K562 (cell line): ENCODE results near the gene GON7. TPM values are rescaled to one million over a fixed set of nuclear protein-coding genes. Genes with fewer than 3 reads are reported as not detected.

ENCODE experiments used
- GABPB2 ChIP-seq: fragments of 250-450 bp; sonication (Bioruptor Pico); conservative IDR thresholded peaks from 2 replicates; pipeline ENCODE4 v1.5.1; 2021; ENCODE audit warnings: mild to moderate bottlenecking
- MYBL2 ChIP-seq, 2 experiments: fragments of 450-650 bp in 1 of 2; sonication (generic) in 1 of 2; formaldehyde crosslinking in 1 of 2; IDR thresholded peaks; 2 replicates each; pipeline versions ENCODE4 v1.6.1 to v1.8.1; 2017 to 2022; ENCODE audit warnings: borderline replicate concordance in 1 of 2, inconsistent platforms in 1 of 2, low read depth in 1 of 2, mild to moderate bottlenecking in 1 of 2, missing genetic modification reagents in 1 of 2, moderate library complexity in 1 of 2
- PYGO2 ChIP-seq: fragments of 450-650 bp; IDR thresholded peaks from 2 replicates; pipeline ENCODE4 v1.6.1; 2016; ENCODE audit warnings: mild to moderate bottlenecking, missing genetic modification characterization, moderate library complexity, missing compliant biosample characterization
- RBM17 ChIP-seq: fragments of 200-400 bp; formaldehyde crosslinking; IDR thresholded peaks from 2 replicates; pipeline ENCODE4 v1.6.1; 2017; ENCODE audit warnings: low read depth, mild to moderate bottlenecking, low read length, borderline replicate concordance
- SREBF2 ChIP-seq: sonication (generic); formaldehyde crosslinking; IDR thresholded peaks from 2 replicates; pipeline ENCODE4 v1.4.0; 2020; ENCODE audit warnings: mild to moderate bottlenecking, missing genetic modification reagents
- polyA plus RNA-seq, 8 experiments: library from polyadenylated mRNA; depleted of rRNA in 4 of 8; stranded (reverse) in 5 of 8; unstranded in 3 of 8; fragments of >200 nt; fragmentation: Nextera tagmentation in 2 of 8; fragmentation: Illumina TruSeq in 1 of 8; extraction: Ambion mirVana in 2 of 8; extraction: Trizol in 1 of 8; gene quantifications; 2 replicates each; pipeline versions ENCODE4 v1.2.1 to v1.2.3, GENCODE V29; 2011 to 2014; ENCODE audit warnings: inconsistent platforms in 1 of 8, missing spikeins in 1 of 8
- total RNA-seq, 7 experiments: library from RNA; depleted of rRNA in 6 of 7; stranded (reverse); fragments of >200 nt in 6 of 7; fragmentation: Illumina TruSeq in 2 of 7; extraction: Trizol in 2 of 7; gene quantifications; 2 replicates each; pipeline versions ENCODE4 v1.2.1 to v1.2.3, GENCODE V29; 2011 to 2021; ENCODE audit warnings: low replicate concordance in 1 of 7
- TF ChIP-seq, protein P1 (sequence below): fragments of 250-450 bp; sonication (Bioruptor Pico); IDR thresholded peaks from 2 replicates; pipeline ENCODE4 v1.4.0; 2020; ENCODE audit warnings: mild to moderate bottlenecking, moderate library complexity
- TF ChIP-seq, protein P2 (sequence below): fragments of 250-450 bp; sonication (Bioruptor Pico); IDR thresholded peaks from 2 replicates; pipeline ENCODE4 v1.8.0; 2022; ENCODE audit warnings: inconsistent platforms, mild to moderate bottlenecking, moderate library complexity, borderline replicate concordance
- TF ChIP-seq, protein P3 (sequence below): fragments of 250-450 bp; sonication (Bioruptor Pico); IDR thresholded peaks from 2 replicates; pipeline ENCODE4 v1.5.0; 2021; ENCODE audit warnings: mild to moderate bottlenecking, moderate library complexity
- TF ChIP-seq, protein P4 (sequence below): IDR thresholded peaks from 2 replicates; pipeline ENCODE4 v1.6.1; 2014; ENCODE audit warnings: antibody characterized with exemption
- TF ChIP-seq, protein P5 (sequence below): fragments of 250-450 bp; sonication (Bioruptor Pico); IDR thresholded peaks from 2 replicates; pipeline ENCODE4 v1.4.0; 2020
- TF ChIP-seq, protein P6 (sequence below): sonication (generic); formaldehyde crosslinking; IDR thresholded peaks from 2 replicates; pipeline ENCODE4 v1.8.0; 2022; ENCODE audit warnings: mild to moderate bottlenecking, missing genetic modification reagents

Gene GON7
- total and polyA plus RNA-seq, 9 of the 15 experiments (the other 6 are each of a cell fraction or from before 2014, with no cell fraction given): 13.7 to 34.0 (median 23.9) TPM

DNA sequence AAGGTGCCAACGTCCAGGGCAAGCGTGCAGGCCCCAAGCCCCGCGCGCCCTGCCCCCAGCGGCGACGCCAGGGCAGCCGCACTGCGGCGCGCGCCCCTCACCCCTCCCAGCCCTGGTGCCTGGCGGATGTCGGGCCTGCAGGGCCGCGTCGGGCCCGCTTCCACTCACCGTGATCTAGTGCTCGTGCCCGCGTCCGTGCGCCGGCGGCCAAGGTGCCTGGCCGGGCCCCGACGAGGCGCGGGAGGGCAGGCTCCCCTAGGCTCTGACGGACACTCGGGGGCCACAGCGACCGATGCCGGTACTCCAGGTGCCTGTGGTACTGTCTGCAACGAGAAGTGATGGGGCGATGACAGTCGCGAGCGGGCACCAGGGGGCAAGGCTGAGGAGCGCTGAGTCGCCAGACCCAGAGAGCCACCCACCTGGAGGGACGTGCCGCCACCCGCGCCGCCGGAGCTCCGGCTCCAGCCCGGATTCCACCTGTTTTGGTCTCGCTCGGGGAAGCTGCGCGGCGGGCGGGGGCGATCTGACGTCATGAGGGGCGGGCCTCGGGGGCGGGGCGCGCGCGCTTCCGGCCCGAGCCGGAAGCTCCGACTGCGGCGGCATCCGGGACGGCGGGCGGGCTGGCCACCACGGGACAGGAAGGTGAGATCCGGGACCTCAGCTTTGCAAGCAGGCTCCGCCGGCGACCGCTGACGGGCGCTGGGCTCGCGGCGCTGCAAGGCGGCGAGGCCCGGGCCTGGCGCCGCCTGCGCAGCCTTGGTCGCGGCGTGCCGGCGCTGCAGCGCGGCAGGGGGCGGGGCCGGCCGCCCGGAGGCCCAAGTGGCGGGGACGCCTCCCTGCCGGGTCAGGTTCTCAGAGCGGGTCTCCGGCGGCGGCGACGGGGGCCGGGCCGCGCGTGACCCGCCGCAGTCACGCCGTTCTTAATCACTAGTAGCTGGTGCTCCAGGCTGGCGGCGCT lies 22.2 kb downstream of the GON7 start, which contains the start of the genes LYSET and MOAP1 (continued):
- TF ChIP-seq, protein P1, sequence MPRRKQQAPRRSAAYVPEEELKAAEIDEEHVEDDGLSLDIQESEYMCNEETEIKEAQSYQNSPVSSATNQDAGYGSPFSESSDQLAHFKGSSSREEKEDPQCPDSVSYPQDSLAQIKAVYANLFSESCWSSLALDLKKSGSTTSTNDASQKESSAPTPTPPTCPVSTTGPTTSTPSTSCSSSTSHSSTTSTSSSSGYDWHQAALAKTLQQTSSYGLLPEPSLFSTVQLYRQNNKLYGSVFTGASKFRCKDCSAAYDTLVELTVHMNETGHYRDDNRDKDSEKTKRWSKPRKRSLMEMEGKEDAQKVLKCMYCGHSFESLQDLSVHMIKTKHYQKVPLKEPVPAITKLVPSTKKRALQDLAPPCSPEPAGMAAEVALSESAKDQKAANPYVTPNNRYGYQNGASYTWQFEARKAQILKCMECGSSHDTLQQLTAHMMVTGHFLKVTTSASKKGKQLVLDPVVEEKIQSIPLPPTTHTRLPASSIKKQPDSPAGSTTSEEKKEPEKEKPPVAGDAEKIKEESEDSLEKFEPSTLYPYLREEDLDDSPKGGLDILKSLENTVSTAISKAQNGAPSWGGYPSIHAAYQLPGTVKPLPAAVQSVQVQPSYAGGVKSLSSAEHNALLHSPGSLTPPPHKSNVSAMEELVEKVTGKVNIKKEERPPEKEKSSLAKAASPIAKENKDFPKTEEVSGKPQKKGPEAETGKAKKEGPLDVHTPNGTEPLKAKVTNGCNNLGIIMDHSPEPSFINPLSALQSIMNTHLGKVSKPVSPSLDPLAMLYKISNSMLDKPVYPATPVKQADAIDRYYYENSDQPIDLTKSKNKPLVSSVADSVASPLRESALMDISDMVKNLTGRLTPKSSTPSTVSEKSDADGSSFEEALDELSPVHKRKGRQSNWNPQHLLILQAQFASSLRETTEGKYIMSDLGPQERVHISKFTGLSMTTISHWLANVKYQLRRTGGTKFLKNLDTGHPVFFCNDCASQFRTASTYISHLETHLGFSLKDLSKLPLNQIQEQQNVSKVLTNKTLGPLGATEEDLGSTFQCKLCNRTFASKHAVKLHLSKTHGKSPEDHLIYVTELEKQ: no peak
- no peak for TF ChIP-seq MYBL2 (IDR thresholded peaks at IDR 0.05; ENCODE audit: low read depth)
- no peak for TF ChIP-seq MYBL2 (CRISPR knock-in tag; IDR thresholded peaks at IDR 0.05; ENCODE audit: borderline replicate concordance)
- no peak for TF ChIP-seq GABPB2 (CRISPR knock-in tag)
- TF ChIP-seq, protein P2, sequence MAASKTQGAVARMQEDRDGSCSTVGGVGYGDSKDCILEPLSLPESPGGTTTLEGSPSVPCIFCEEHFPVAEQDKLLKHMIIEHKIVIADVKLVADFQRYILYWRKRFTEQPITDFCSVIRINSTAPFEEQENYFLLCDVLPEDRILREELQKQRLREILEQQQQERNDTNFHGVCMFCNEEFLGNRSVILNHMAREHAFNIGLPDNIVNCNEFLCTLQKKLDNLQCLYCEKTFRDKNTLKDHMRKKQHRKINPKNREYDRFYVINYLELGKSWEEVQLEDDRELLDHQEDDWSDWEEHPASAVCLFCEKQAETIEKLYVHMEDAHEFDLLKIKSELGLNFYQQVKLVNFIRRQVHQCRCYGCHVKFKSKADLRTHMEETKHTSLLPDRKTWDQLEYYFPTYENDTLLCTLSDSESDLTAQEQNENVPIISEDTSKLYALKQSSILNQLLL (CRISPR knock-in tag): no peak
- TF ChIP-seq SREBF2: no peak
- TF ChIP-seq PYGO2 (tag): no peak
- TF ChIP-seq, protein P3, sequence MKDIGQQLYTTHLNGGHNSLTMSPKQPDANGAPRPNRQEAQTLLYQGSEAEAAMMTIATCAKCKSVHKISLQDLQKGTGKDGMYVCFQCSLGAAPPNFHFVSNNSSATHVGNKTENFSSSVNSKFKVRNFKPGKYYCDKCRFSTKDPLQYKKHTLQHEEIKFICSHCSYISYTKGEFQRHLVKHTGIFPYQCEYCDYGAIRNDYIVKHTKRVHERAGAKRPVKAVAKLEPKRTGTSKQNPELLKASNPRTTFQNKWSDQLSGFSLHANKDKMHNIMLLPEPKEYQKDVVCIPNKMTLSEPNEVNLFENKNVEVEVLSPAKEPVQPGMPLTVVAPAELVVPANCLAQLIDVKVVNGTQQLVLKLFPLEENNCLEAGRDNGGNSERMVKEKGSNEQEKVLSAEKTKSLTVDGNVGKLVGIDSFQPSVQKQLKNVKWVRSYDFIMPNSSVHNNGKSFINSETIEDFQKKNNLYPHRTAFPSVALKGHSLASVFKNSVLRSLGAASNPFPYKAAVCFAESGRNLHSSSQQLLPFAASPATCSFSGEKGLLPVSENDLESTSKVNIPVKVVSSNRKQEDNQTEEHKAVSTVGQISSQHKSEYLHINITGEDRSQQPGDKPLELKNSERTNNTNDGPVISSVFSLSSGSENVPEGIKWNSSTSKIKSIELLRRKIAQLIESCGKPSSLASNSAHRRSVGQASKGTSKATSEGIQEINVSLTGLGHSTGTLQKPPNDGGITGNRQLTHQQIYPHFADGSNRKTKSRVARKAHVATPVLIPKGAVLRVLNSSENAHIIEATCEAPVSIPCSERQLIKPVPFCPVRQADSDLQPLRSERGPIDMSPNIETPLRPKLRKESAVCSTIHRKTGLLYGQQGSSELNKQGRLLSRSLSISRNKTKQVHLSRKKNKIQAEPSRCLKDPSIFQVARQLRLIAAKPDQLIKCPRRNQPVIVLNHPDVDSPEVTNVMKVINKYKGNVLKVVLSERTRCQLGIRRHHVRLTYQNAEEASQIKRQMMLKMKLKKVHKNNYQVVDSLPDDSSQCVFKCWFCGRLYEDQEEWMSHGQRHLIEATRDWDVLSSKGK (CRISPR knock-in tag): no peak
- TF ChIP-seq RBM17: no peak
- TF ChIP-seq, protein P4, sequence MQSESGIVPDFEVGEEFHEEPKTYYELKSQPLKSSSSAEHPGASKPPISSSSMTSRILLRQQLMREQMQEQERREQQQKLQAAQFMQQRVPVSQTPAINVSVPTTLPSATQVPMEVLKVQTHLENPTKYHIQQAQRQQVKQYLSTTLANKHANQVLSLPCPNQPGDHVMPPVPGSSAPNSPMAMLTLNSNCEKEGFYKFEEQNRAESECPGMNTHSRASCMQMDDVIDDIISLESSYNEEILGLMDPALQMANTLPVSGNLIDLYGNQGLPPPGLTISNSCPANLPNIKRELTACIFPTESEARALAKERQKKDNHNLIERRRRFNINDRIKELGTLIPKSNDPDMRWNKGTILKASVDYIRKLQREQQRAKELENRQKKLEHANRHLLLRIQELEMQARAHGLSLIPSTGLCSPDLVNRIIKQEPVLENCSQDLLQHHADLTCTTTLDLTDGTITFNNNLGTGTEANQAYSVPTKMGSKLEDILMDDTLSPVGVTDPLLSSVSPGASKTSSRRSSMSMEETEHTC: 0 out of 2 replicates have a peak, but pooled peaks have one; percentile 20
- TF ChIP-seq, protein P5, sequence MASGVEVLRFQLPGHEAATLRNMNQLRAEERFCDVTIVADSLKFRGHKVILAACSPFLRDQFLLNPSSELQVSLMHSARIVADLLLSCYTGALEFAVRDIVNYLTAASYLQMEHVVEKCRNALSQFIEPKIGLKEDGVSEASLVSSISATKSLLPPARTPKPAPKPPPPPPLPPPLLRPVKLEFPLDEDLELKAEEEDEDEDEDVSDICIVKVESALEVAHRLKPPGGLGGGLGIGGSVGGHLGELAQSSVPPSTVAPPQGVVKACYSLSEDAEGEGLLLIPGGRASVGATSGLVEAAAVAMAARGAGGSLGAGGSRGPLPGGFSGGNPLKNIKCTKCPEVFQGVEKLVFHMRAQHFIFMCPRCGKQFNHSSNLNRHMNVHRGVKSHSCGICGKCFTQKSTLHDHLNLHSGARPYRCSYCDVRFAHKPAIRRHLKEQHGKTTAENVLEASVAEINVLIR (CRISPR knock-in tag): 0 out of 2 replicates have a peak, but pooled peaks have one; percentile 29
- TF ChIP-seq, protein P6, sequence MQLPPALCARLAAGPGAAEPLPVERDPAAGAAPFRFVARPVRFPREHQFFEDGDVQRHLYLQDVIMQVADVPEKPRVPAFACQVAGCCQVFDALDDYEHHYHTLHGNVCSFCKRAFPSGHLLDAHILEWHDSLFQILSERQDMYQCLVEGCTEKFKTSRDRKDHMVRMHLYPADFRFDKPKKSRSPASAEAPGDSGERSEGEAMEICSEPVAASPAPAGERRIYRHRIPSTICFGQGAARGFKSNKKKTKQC (CRISPR knock-in tag): 0 out of 2 replicates have a peak, but pooled peaks have one; percentile 37
